ENCODE data around the gene ANKIB1. TPM values are rescaled to one million over a fixed set of nuclear protein-coding genes. Genes with fewer than 3 reads are reported as not detected.

Gene ANKIB1
- total RNA-seq, 4 donors from 2014 or later = 36.9 to 51.4 (median 41.4) TPM

DNA sequence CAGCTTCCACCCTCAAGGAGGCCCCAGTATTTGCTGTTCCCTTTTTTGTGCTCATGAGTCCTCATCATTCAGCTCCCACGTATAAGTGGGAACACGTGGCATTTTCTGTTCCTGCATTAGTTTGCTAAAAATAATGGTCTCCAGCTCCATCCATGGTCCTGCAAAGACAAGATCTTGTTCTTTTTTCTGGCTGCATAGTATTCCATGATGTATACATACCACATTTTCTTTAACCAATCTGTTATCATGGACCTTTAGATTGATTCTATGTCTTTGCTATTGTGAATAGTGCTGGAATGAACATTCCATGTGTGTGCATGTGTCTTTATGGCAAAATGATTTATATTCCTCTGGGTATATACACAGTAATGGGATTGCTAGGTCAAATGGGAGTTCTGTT lies 17.0 kb upstream of the ANKIB1 start:
- TF ChIP-seq CTCF (IDR thresholded peaks at IDR 0.05; ENCODE audit: low read depth) = no peak

GRCh38 chr7:92230547-92230946 lies 15.2 kb upstream of the ANKIB1 start:
- no peak for TF ChIP-seq CTCF (IDR thresholded peaks at IDR 0.05; ENCODE audit: low read depth)

DNA sequence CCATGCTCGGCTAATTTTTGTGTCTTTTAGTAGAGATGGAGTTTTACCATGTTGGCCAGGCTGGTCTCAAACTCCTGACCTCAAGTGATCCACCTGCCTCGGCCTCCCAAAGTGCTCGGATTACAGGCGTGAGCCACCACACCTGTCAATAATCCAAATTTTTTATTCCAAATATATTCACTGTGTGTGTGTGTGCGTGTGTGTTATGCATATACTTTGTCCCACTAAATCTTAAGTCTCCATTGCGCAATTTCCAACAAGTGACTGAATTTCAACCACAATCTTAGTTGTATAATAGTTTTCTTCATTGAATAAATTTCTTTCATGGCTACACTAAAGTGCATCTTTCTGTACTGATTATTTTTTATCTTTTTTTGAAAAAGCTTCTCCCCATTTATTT lies 2.8 kb upstream of the ANKIB1 start:
- TF ChIP-seq CTCF (IDR thresholded peaks at IDR 0.05; ENCODE audit: low read depth) = no peak

GRCh38 chr7:92244808-92245486 lies 827 bp upstream of the ANKIB1 start:
- TF ChIP-seq CTCF (IDR thresholded peaks at IDR 0.05; ENCODE audit: low read depth) = no peak

- TF ChIP-seq CTCF (IDR thresholded peaks at IDR 0.05; ENCODE audit: low read depth) = no peak
Measured at GRCh38 chr7:92246360-92247101, 757 bp downstream of the ANKIB1 start.

- TF ChIP-seq CTCF (IDR thresholded peaks at IDR 0.05; ENCODE audit: low read depth) = no peak
Measured at GRCh38 chr7:92250603-92251002, 4.8 kb downstream of the ANKIB1 start.

DNA sequence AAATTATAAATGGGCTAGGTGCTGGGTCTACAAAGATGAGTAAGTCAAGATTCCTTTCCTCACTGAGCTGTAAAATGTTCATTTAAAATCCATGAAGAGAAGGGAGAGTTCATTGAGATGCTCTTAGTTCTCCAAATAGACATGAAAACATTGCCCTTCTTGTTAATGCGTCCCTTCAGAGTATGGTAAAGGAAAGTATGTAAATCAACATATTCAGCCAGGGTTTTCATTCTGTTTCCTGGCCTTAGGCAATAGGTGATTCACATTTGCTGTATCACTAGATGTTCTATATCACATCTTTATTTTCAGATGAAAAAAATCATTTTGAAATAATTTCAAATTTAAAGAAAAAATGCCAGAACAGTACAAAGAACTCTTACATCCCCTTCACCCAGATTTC lies 5.4 kb downstream of the ANKIB1 start:
- TF ChIP-seq CTCF (IDR thresholded peaks at IDR 0.05; ENCODE audit: low read depth) = no peak

Measured in subcutaneous adipose tissue (tissue), 4 donors.